SK-N-SH treated with all-trans-retinoic acid at 6 μM for 48 hours (cell line): ENCODE data around the gene OR8D2.

Experiments
- ATAC-seq: fragments of 200-7000 bp; cut with Tn5 transposase; 3 replicates; pipeline ENCODE4 v1.9.1; 2020; ENCODE audit warnings: mild to moderate bottlenecking, moderate library complexity
- ARNTL ChIP-seq: fragments of 450-650 bp; formaldehyde crosslinking; IDR thresholded peaks from 2 replicates; pipeline ENCODE4 v1.5.0; 2020; ENCODE audit warnings: low read depth, mild to moderate bottlenecking, moderate library complexity, borderline replicate concordance
- BACH2 ChIP-seq: fragments of 250-450 bp; sonication (Bioruptor Pico); IDR thresholded peaks from 2 replicates; pipeline ENCODE4 v1.9.0; 2021; ENCODE audit warnings: mild to moderate bottlenecking, borderline replicate concordance
- CSDC2 ChIP-seq: fragments of 250-450 bp; sonication (Bioruptor Pico); IDR thresholded peaks from 2 replicates; pipeline ENCODE4 v1.5.0; 2020; ENCODE audit warnings: mild to moderate bottlenecking, moderate library complexity
- ESRRG ChIP-seq: fragments of 250-450 bp; sonication (Bioruptor Pico); IDR thresholded peaks from 2 replicates; pipeline ENCODE4 v1.6.1; 2021; ENCODE audit warnings: mild to moderate bottlenecking
- GLIS3 ChIP-seq: fragments of 250-450 bp; sonication (Bioruptor Pico); IDR thresholded peaks from 2 replicates; pipeline ENCODE4 v1.5.0; 2020; ENCODE audit warnings: mild to moderate bottlenecking, moderate library complexity
- ISL1 ChIP-seq: fragments of 250-450 bp; sonication (Bioruptor Pico); IDR thresholded peaks from 2 replicates; pipeline ENCODE4 v2.1.2; 2022; ENCODE audit warnings: mild to moderate bottlenecking, moderate library complexity
- PPARA ChIP-seq: fragments of 250-450 bp; sonication (Bioruptor Pico); IDR thresholded peaks from 2 replicates; pipeline ENCODE4 v1.5.0; 2020; ENCODE audit warnings: mild to moderate bottlenecking, borderline replicate concordance
- SNAI2 ChIP-seq: fragments of 250-450 bp; sonication (Bioruptor Pico); IDR thresholded peaks from 2 replicates; pipeline ENCODE4 v1.5.0; 2020; ENCODE audit warnings: mild to moderate bottlenecking, moderate library complexity
- TCF4 ChIP-seq: fragments of 250-450 bp; sonication (Bioruptor Pico); IDR thresholded peaks from 2 replicates; pipeline ENCODE4 v1.8.0; 2021; ENCODE audit warnings: mild to moderate bottlenecking, moderate library complexity, borderline replicate concordance
- TOX ChIP-seq: fragments of 250-450 bp; sonication (Bioruptor Pico); IDR thresholded peaks from 2 replicates; pipeline ENCODE4 v1.8.0; 2021; ENCODE audit warnings: mild to moderate bottlenecking, moderate library complexity, borderline replicate concordance
- ZC3H10 ChIP-seq: fragments of 250-450 bp; sonication (Bioruptor Pico); IDR thresholded peaks from 2 replicates; pipeline ENCODE4 v1.5.1; 2021; ENCODE audit warnings: mild to moderate bottlenecking, moderate library complexity
- ZFP30 ChIP-seq: fragments of 450-650 bp; formaldehyde crosslinking; IDR thresholded peaks from 2 replicates; pipeline ENCODE4 v1.5.0; 2022; ENCODE audit warnings: mild to moderate bottlenecking, moderate library complexity
- ZNF565 ChIP-seq: fragments of 450-650 bp; formaldehyde crosslinking; conservative IDR thresholded peaks from 2 replicates; pipeline ENCODE4 v1.5.0; 2020; ENCODE audit warnings: low read depth, mild to moderate bottlenecking, moderate library complexity
- ZNF70 ChIP-seq: fragments of 450-650 bp; formaldehyde crosslinking; IDR thresholded peaks from 2 replicates; pipeline ENCODE4 v1.5.0; 2020; ENCODE audit warnings: mild to moderate bottlenecking, moderate library complexity
- ZNF8 ChIP-seq: fragments of 450-650 bp; formaldehyde crosslinking; IDR thresholded peaks from 2 replicates; pipeline ENCODE4 v1.5.0; 2020; ENCODE audit warnings: mild to moderate bottlenecking, moderate library complexity
- TF ChIP-seq, protein P1 (sequence below): fragments of 250-450 bp; sonication (Bioruptor Pico); IDR thresholded peaks from 2 replicates; pipeline ENCODE4 v1.8.0; 2021; ENCODE audit warnings: low read depth, mild to moderate bottlenecking, moderate library complexity, borderline replicate concordance
- TF ChIP-seq, protein P2 (sequence below): fragments of 250-450 bp; sonication (Bioruptor Pico); IDR thresholded peaks from 2 replicates; pipeline ENCODE4 v1.5.0; 2020; ENCODE audit warnings: mild to moderate bottlenecking, moderate library complexity
- TF ChIP-seq, protein P3 (sequence below): fragments of 250-450 bp; sonication (Bioruptor Pico); IDR thresholded peaks from 2 replicates; pipeline ENCODE4 v1.5.1; 2020; ENCODE audit warnings: low read depth, mild to moderate bottlenecking, moderate library complexity
- TF ChIP-seq, protein P4 (sequence below): fragments of 250-450 bp; sonication (Bioruptor Pico); IDR thresholded peaks from 2 replicates; pipeline ENCODE4 v1.8.0; 2020; ENCODE audit warnings: mild to moderate bottlenecking, moderate library complexity, borderline replicate concordance
- TF ChIP-seq, protein P5 (sequence below): fragments of 250-450 bp; sonication (Bioruptor Pico); IDR thresholded peaks from 2 replicates; pipeline ENCODE4 v1.5.1; 2021; ENCODE audit warnings: mild to moderate bottlenecking, moderate library complexity

Gene OR8D2

DNA sequence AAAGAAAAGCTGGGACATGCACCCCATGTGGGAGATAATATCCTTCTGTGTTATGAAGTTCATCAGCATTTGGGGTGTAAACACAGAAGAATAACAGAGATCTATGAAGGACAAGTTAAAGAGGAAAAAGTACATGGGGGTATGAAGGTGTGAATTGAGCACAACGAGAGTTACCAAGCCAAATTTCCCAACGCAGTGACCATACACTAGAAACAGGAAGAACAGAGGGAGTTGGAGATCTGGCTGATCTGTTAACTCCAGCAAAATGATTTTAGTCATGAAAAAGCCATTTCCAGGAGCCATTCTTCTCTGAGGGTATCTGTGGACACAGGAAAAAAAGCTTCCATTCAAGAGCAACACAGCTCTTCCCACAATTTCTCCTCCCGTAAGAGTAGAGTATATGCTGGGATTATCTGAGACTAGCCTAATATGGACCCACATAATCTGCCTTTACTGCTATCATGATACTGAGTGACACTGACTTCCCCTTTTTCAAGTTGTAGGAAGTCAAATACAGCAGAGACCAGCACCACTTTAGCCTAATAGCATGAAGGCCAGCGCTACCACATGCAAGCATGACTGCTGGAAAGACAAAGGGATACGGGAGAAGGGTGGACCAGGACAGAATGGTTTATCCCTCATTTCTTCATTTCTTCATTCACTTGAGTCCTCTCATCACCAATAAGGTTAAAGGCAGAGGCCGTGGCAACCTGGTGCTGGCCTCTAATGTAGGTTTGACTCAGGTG lies 19.6 kb upstream of the OR8D2 start:
- TF ChIP-seq ZNF565 (CRISPR knock-in tag) (no peak), ZNF70 (no peak), ZFP30 (CRISPR knock-in tag) (no peak), ISL1 (CRISPR knock-in tag) (no peak), CSDC2 (CRISPR knock-in tag) (no peak), TOX (no peak), TCF4 (no peak), SNAI2 (CRISPR knock-in tag) (no peak), GLIS3 (CRISPR knock-in tag) (no peak), ZC3H10 (no peak), ZNF8 (CRISPR knock-in tag) (no peak), BACH2 (no peak), ESRRG (CRISPR knock-in tag) (no peak), ARNTL (CRISPR knock-in tag) (no peak)
- TF ChIP-seq, protein P1, sequence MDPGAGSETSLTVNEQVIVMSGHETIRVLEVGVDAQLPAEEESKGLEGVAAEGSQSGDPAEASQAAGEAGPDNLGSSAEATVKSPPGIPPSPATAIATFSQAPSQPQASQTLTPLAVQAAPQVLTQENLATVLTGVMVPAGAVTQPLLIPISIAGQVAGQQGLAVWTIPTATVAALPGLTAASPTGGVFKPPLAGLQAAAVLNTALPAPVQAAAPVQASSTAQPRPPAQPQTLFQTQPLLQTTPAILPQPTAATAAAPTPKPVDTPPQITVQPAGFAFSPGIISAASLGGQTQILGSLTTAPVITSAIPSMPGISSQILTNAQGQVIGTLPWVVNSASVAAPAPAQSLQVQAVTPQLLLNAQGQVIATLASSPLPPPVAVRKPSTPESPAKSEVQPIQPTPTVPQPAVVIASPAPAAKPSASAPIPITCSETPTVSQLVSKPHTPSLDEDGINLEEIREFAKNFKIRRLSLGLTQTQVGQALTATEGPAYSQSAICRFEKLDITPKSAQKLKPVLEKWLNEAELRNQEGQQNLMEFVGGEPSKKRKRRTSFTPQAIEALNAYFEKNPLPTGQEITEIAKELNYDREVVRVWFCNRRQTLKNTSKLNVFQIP (CRISPR knock-in tag): no peak
- TF ChIP-seq, protein P2, sequence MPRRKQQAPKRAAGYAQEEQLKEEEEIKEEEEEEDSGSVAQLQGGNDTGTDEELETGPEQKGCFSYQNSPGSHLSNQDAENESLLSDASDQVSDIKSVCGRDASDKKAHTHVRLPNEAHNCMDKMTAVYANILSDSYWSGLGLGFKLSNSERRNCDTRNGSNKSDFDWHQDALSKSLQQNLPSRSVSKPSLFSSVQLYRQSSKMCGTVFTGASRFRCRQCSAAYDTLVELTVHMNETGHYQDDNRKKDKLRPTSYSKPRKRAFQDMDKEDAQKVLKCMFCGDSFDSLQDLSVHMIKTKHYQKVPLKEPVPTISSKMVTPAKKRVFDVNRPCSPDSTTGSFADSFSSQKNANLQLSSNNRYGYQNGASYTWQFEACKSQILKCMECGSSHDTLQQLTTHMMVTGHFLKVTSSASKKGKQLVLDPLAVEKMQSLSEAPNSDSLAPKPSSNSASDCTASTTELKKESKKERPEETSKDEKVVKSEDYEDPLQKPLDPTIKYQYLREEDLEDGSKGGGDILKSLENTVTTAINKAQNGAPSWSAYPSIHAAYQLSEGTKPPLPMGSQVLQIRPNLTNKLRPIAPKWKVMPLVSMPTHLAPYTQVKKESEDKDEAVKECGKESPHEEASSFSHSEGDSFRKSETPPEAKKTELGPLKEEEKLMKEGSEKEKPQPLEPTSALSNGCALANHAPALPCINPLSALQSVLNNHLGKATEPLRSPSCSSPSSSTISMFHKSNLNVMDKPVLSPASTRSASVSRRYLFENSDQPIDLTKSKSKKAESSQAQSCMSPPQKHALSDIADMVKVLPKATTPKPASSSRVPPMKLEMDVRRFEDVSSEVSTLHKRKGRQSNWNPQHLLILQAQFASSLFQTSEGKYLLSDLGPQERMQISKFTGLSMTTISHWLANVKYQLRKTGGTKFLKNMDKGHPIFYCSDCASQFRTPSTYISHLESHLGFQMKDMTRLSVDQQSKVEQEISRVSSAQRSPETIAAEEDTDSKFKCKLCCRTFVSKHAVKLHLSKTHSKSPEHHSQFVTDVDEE (CRISPR knock-in tag): no peak
- TF ChIP-seq, protein P3, sequence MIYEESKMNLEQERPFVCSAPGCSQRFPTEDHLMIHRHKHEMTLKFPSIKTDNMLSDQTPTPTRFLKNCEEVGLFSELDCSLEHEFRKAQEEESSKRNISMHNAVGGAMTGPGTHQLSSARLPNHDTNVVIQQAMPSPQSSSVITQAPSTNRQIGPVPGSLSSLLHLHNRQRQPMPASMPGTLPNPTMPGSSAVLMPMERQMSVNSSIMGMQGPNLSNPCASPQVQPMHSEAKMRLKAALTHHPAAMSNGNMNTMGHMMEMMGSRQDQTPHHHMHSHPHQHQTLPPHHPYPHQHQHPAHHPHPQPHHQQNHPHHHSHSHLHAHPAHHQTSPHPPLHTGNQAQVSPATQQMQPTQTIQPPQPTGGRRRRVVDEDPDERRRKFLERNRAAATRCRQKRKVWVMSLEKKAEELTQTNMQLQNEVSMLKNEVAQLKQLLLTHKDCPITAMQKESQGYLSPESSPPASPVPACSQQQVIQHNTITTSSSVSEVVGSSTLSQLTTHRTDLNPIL (CRISPR knock-in tag): no peak
- TF ChIP-seq, protein P4, sequence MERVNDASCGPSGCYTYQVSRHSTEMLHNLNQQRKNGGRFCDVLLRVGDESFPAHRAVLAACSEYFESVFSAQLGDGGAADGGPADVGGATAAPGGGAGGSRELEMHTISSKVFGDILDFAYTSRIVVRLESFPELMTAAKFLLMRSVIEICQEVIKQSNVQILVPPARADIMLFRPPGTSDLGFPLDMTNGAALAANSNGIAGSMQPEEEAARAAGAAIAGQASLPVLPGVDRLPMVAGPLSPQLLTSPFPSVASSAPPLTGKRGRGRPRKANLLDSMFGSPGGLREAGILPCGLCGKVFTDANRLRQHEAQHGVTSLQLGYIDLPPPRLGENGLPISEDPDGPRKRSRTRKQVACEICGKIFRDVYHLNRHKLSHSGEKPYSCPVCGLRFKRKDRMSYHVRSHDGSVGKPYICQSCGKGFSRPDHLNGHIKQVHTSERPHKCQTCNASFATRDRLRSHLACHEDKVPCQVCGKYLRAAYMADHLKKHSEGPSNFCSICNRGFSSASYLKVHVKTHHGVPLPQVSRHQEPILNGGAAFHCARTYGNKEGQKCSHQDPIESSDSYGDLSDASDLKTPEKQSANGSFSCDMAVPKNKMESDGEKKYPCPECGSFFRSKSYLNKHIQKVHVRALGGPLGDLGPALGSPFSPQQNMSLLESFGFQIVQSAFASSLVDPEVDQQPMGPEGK (CRISPR knock-in tag): no peak
- ATAC-seq: no peak

DNA sequence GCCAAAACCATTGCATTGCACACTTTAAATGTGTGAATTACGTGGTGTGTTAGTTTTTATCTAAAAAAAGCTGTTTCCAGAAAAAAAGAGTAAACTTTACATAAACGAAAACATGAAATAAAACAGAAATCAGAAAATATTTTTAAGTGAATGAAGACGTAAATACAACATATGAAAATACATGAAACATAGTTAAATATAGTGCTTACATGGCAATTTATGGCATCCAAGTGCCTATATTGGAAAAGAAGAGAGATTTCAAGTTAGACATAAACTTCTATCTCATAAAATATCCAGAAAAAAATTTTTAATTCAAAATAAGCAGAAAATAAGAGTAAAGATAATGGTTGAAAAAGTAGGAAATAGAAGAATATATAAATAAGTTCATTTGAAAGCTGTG lies 11.9 kb upstream of the OR8D2 start:
- no peak for ATAC-seq
- TF ChIP-seq PPARA (no peak), ZNF8 (CRISPR knock-in tag) (no peak), ZC3H10 (no peak), ISL1 (CRISPR knock-in tag) (no peak), TOX (no peak), CSDC2 (CRISPR knock-in tag) (no peak), ZNF565 (CRISPR knock-in tag) (no peak), ARNTL (CRISPR knock-in tag) (no peak), BACH2 (no peak), ZFP30 (CRISPR knock-in tag) (no peak), ESRRG (CRISPR knock-in tag) (no peak), ZNF70 (no peak)
- TF ChIP-seq, protein P5, sequence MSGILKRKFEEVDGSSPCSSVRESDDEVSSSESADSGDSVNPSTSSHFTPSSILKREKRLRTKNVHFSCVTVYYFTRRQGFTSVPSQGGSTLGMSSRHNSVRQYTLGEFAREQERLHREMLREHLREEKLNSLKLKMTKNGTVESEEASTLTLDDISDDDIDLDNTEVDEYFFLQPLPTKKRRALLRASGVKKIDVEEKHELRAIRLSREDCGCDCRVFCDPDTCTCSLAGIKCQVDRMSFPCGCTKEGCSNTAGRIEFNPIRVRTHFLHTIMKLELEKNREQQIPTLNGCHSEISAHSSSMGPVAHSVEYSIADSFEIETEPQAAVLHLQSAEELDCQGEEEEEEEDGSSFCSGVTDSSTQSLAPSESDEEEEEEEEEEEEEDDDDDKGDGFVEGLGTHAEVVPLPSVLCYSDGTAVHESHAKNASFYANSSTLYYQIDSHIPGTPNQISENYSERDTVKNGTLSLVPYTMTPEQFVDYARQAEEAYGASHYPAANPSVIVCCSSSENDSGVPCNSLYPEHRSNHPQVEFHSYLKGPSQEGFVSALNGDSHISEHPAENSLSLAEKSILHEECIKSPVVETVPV (CRISPR knock-in tag): no peak
- TF ChIP-seq, protein P4 (CRISPR knock-in tag): no peak
- TF ChIP-seq, protein P1 (CRISPR knock-in tag): no peak
